Smooth muscle cell (in vitro differentiated cells): ENCODE results near the gene SLCO2B1. TPM values are rescaled to one million over a fixed set of nuclear protein-coding genes. Genes with fewer than 3 reads are reported as not detected.

Experiments
- DNase-seq: peaks from one replicate; lab custom pipeline; 2025; ENCODE audit not compliant: unreplicated experiment; lab: John Stamatoyannopoulos, UW
- H2AFZ ChIP-seq: fragments of 200-600 bp; sonication (generic); 2 replicates; pipeline ENCODE4 v1.6.0; 2016; ENCODE audit warnings: antibody characterized with exemption, low read depth, mild to moderate bottlenecking
- H3F3A ChIP-seq: fragments of 200-600 bp; sonication (generic); 2 replicates; pipeline ENCODE4 v1.6.0; 2017; ENCODE audit warnings: antibody characterized with exemption, low read depth
- H3K27ac ChIP-seq: fragments of 200-600 bp; sonication (generic); 2 replicates; pipeline ENCODE4 v1.5.1; 2016; ENCODE audit warnings: low read depth, mild to moderate bottlenecking
- H3K27me3 ChIP-seq: fragments of 200-600 bp; sonication (generic); 2 replicates; pipeline ENCODE4 v1.6.1; 2016; ENCODE audit warnings: low read depth, mild to moderate bottlenecking
- H3K36me3 ChIP-seq: fragments of 200-600 bp; sonication (generic); 2 replicates; pipeline ENCODE4 v1.5.1; 2016; ENCODE audit warnings: low read depth
- H3K4me1 ChIP-seq: fragments of 200-600 bp; sonication (generic); 2 replicates; pipeline ENCODE4 v1.5.1; 2016; ENCODE audit warnings: low read depth
- H3K4me2 ChIP-seq: fragments of 200-600 bp; sonication (generic); 2 replicates; pipeline ENCODE4 v1.6.0; 2016; ENCODE audit warnings: mild to moderate bottlenecking
- H3K4me3 ChIP-seq: fragments of 200-600 bp; sonication (generic); 2 replicates; pipeline ENCODE4 v1.5.1; 2016; ENCODE audit warnings: mild to moderate bottlenecking
- H3K79me2 ChIP-seq: fragments of 200-600 bp; sonication (generic); 2 replicates; pipeline ENCODE4 v1.6.0; 2016; ENCODE audit warnings: low read depth, mild to moderate bottlenecking
- H3K9ac ChIP-seq: fragments of 200-600 bp; sonication (generic); 2 replicates; pipeline ENCODE4 v1.6.0; 2016; ENCODE audit warnings: low read depth
- H3K9me3 ChIP-seq: fragments of 200-600 bp; sonication (generic); replicated peaks from 2 replicates; pipeline ENCODE4 v1.5.1; 2016; ENCODE audit warnings: low read depth
- H4K20me1 ChIP-seq: fragments of 200-600 bp; sonication (generic); 2 replicates; pipeline ENCODE4 v1.6.0; 2016; ENCODE audit warnings: low read depth
- WGBS: methylation state at CpG from one replicate; pipeline ENCODE4 v1.1.7; 2016; ENCODE audit warnings: low lambda C conversion rate; 5-methylcytosine and 5-hydroxymethylcytosine counted together
- polyA plus RNA-seq: library from polyadenylated mRNA; unstranded; fragments of >200 nt; fragmentation: Nextera tagmentation; extraction: Ambion mirVana; gene quantifications from 2 replicates; pipeline ENCODE4 v1.2.1, GENCODE V29; 2016
- total RNA-seq: library from RNA; depleted of rRNA; stranded (reverse); fragments of >200 nt; gene quantifications from 2 replicates; pipeline ENCODE4 v1.2.3, GENCODE V29; 2014
- TF ChIP-seq, protein P1 (sequence below): fragments of 200-600 bp; sonication (generic); IDR thresholded peaks from 2 replicates; pipeline ENCODE4 v1.5.1; 2017; ENCODE audit warnings: borderline replicate concordance, mild to moderate bottlenecking, antibody characterized with exemption; ENCODE audit not compliant: insufficient read depth, poor library complexity, severe bottlenecking

Gene SLCO2B1
- total and polyA plus RNA-seq, 2 experiments from 2014 or later, result 0.30 TPM; not detected in 1

DNA sequence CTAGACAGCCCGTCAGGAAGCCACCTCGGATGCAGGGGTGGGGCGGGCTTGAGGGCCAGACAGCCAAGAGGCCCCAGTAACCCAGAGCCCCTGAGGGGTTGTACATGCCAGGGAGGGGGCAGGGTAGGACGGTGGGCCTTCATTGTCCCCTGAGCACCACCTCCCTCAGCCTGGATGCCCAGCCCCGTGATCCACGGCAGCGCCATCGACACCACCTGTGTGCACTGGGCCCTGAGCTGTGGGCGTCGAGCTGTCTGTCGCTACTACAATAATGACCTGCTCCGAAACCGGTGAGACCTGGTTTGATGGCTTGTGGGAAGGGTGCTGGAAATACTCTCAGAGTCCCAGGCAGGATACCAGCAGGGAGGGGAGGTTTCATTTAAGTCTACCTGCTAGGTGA is 52.2 kb downstream of the SLCO2B1 start:
- no peaks in the 10 kb centered on the region for H3F3A ChIP-seq
- WGBS, result 88% methylated on average over 9 of the region's 13 CpGs
- H4K20me1 ChIP-seq, result no peaks in the 10 kb centered on the region
- H3K79me2 ChIP-seq, result no peaks in the 10 kb centered on the region
- no peak overlapping the region for H3K27ac ChIP-seq
- H3K4me3 ChIP-seq, result no peak overlapping the region
- peaks cover 9% of the 10 kb centered on the region for H3K27me3 ChIP-seq
- no peak overlapping the region for H3K4me2 ChIP-seq
- no peaks in the 10 kb centered on the region for H3K36me3 ChIP-seq
- no peak for DNase-seq
- H3K9ac ChIP-seq, result no peak overlapping the region
- no peak overlapping the region for H2AFZ ChIP-seq
- no peaks in the 10 kb centered on the region for H3K4me1 ChIP-seq
- TF ChIP-seq, protein P1, sequence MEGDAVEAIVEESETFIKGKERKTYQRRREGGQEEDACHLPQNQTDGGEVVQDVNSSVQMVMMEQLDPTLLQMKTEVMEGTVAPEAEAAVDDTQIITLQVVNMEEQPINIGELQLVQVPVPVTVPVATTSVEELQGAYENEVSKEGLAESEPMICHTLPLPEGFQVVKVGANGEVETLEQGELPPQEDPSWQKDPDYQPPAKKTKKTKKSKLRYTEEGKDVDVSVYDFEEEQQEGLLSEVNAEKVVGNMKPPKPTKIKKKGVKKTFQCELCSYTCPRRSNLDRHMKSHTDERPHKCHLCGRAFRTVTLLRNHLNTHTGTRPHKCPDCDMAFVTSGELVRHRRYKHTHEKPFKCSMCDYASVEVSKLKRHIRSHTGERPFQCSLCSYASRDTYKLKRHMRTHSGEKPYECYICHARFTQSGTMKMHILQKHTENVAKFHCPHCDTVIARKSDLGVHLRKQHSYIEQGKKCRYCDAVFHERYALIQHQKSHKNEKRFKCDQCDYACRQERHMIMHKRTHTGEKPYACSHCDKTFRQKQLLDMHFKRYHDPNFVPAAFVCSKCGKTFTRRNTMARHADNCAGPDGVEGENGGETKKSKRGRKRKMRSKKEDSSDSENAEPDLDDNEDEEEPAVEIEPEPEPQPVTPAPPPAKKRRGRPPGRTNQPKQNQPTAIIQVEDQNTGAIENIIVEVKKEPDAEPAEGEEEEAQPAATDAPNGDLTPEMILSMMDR, result no peak
- H3K9me3 ChIP-seq, result no peaks in the 10 kb centered on the region

DNA sequence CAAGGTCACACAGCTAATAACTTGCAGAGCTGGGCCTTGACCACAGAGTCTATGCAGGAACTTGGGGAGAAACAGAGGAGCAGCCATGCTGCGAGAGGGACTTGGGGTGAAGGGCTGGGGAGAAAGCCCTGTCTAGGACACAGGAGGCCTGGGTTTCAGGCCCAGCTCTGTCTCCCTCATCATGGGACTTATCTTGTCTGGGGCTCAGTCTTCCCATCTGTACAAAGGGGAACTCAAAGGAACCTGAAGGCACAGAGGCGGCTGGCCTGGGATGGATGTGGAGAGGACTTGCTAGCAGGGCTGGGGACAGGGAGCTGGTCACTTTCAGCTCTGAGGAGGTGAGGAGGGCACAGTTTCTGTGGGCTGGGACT is 52.7 kb downstream of the SLCO2B1 start:
- WGBS, result 88% methylated on average over 2 of the region's 2 CpGs
- TF ChIP-seq, protein P1, result no peak
- no peaks in the 10 kb centered on the region for H3K36me3 ChIP-seq
- H3K27me3 ChIP-seq, result peaks cover 12% of the 10 kb centered on the region
- no peak overlapping the region for H2AFZ ChIP-seq
- H3K9ac ChIP-seq, result no peak overlapping the region
- H3F3A ChIP-seq, result no peaks in the 10 kb centered on the region
- H3K4me1 ChIP-seq, result no peaks in the 10 kb centered on the region
- H3K4me2 ChIP-seq, result no peak overlapping the region
- H3K79me2 ChIP-seq, result no peaks in the 10 kb centered on the region
- H3K4me3 ChIP-seq, result no peak overlapping the region
- no peak overlapping the region for H3K27ac ChIP-seq
- DNase-seq, result no peak
- no peaks in the 10 kb centered on the region for H3K9me3 ChIP-seq
- H4K20me1 ChIP-seq, result no peaks in the 10 kb centered on the region

DNA sequence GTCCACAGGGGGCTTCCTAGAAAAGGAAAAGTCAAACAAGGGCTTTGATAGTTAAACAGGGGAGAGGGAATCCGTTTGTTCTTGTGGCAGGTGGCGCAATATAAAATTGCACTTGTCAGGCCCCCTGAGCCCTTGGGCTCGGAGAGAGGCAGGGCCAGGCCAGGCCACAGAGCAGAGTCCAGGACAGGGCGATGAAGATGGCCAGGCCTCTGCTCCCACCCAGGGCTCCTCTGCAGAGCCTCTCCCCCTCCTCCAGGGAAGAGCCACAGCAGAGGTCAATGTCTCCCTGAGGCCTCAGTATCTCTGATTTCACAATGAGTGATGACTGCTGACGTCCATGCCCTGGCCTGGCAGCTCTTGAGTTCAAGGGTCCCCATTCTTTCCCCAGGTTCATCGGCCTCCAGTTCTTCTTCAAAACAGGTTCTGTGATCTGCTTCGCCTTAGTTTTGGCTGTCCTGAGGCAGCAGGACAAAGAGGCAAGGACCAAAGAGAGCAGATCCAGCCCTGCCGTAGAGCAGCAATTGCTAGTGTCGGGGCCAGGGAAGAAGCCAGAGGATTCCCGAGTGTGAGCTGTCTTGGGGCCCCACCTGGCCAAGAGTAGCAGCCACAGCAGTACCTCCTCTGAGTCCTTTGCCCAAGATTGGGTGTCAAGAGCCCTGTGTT is 53.2 kb downstream of the SLCO2B1 start:
- WGBS, result 84% methylated on average over 10 of the region's 10 CpGs
- no peak overlapping the region for H3K27ac ChIP-seq
- no peak overlapping the region for H3K4me3 ChIP-seq
- no peaks in the 10 kb centered on the region for H4K20me1 ChIP-seq
- H3K9ac ChIP-seq, result no peak overlapping the region
- no peaks in the 10 kb centered on the region for H3K4me1 ChIP-seq
- H3K9me3 ChIP-seq, result no peaks in the 10 kb centered on the region
- no peak for DNase-seq
- H3F3A ChIP-seq, result no peaks in the 10 kb centered on the region
- TF ChIP-seq, protein P1, result no peak
- peaks cover 17% of the 10 kb centered on the region for H3K27me3 ChIP-seq
- no peaks in the 10 kb centered on the region for H3K79me2 ChIP-seq
- no peak overlapping the region for H3K4me2 ChIP-seq
- no peak overlapping the region for H2AFZ ChIP-seq
- H3K36me3 ChIP-seq, result no peaks in the 10 kb centered on the region
